Lung microvascular endothelial cell (primary cell): ENCODE results near the gene WASHC2C. TPM values are rescaled to one million over a fixed set of nuclear protein-coding genes. Genes with fewer than 3 reads are reported as not detected.
"Not testable (repeated sequence)": the region's sequence is repeated elsewhere in the genome, so short reads cannot be mapped to it uniquely, and the experiment has no call there.

Source experiments
- DNase-seq, 2 donors: peaks; one replicate each; pipeline versions ENCODE4 v3.0.0 to v3.0.0-alpha.2; 2010; ENCODE audit warnings: low read depth in 2 of 2
- total RNA-seq: library from RNA; depleted of rRNA; stranded (reverse); fragments of >200 nt; gene quantifications from 2 replicates; pipeline ENCODE4 v1.2.1, GENCODE V29; 2014

The WASHC2C gene, protein sequence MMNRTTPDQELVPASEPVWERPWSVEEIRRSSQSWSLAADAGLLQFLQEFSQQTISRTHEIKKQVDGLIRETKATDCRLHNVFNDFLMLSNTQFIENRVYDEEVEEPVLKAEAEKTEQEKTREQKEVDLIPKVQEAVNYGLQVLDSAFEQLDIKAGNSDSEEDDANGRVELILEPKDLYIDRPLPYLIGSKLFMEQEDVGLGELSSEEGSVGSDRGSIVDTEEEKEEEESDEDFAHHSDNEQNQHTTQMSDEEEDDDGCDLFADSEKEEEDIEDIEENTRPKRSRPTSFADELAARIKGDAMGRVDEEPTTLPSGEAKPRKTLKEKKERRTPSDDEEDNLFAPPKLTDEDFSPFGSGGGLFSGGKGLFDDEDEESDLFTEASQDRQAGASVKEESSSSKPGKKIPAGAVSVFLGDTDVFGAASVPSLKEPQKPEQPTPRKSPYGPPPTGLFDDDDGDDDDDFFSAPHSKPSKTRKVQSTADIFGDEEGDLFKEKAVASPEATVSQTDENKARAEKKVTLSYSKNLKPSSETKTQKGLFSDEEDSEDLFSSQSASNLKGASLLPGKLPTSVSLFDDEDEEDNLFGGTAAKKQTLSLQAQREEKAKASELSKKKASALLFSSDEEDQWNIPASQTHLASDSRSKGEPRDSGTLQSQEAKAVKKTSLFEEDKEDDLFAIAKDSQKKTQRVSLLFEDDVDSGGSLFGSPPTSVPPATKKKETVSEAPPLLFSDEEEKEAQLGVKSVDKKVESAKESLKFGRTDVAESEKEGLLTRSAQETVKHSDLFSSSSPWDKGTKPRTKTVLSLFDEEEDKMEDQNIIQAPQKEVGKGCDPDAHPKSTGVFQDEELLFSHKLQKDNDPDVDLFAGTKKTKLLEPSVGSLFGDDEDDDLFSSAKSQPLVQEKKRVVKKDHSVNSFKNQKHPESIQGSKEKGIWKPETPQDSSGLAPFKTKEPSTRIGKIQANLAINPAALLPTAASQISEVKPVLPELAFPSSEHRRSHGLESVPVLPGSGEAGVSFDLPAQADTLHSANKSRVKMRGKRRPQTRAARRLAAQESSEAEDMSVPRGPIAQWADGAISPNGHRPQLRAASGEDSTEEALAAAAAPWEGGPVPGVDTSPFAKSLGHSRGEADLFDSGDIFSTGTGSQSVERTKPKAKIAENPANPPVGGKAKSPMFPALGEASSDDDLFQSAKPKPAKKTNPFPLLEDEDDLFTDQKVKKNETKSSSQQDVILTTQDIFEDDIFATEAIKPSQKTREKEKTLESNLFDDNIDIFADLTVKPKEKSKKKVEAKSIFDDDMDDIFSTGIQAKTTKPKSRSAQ (N-terminal part only)
- 22.2 and 26.2 TPM in 2 replicates for total RNA-seq

DNA sequence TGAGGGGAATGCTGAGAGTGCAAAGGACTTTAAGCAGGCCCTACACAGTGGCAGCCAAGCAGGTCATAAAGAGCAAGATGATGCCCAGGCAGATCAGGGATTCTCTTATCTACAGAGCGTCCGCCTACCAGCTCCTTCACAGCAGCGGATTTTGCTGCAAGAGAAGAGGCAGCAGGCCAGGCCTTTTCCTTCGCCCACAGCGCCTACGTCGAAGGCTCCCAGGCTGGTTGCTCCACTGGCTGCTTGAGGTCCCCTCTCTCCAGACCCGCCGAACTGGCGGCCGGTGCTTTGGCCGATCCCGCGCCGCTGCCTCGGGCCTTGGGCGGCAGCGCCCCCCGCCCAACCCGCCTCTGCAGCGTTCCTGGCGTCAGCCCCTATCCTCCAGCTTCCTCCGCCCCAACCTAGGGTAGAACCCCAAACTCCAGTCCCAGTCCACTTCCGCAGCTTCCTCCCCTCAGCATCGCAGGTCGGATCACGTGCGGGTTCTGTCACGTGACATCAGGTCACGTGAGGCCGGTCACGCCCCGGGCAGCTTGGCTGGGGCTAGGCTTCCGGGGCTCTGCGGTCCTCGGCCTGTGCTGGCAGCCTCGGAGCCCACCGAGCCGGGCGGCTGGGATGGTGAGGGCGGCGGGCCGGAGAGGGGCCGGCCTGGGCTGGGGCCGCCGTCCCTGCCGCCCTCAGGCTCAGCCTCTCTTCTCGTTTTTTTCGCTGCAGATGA, at the start of gene WASHC2C:
WASHC2C (plus strand) TSS at position 564 of the 718 bp plus-strand sequence; CDS start at position 616, 52 bp downstream.
- DNase-seq: peak; percentile 37 to 84

DNA sequence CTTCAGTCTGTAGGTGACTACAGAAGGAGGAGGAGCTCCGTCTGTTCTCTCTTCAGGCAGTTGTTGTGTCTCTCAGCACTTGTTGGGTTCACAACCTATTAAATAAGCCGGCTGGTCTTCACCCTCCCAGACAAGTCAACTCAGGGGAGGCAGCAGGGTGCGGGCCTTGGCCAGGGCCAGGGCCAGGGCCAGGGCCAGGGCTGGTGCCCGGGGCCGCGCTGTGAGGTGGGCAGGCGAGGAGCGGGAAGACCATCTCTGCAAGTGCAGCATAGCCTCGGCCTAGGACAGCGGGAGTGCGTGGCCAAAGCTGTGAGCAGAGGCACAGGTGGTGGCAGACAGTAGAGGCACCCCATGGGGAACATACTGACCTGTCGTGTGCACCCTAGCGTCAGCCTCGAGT, 48.6 kb upstream of the WASHC2C start:
- DNase-seq: not testable (repeated sequence)

DNA sequence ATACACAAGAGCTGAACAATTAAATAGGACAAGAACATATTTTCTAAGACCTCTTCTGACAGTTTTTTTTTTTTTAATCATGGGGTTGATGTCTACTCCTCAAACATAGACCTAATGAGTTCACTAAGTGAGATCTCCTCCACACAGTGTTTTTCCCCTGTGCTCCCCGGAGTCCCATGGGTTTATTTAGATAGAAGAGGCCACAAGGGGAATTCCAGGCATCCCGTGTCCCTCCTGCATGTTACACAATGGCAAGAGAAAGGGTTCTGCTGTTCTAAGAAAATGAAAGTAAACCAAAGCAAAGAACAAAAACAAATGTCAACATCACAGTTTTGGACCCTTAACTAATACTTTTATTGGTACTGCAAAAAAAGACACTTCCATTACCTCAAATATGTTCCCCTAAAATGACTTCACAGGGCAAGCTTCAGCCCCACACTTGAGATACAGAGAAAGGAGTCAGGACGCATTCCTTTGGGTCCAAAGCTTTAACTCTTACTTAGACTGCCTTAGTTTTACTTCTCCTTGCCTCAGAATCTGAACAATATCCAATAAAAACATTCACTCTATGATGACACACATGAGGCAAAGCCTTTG, 16.8 kb upstream of the WASHC2C start:
- DNase-seq: not testable (repeated sequence)

DNA sequence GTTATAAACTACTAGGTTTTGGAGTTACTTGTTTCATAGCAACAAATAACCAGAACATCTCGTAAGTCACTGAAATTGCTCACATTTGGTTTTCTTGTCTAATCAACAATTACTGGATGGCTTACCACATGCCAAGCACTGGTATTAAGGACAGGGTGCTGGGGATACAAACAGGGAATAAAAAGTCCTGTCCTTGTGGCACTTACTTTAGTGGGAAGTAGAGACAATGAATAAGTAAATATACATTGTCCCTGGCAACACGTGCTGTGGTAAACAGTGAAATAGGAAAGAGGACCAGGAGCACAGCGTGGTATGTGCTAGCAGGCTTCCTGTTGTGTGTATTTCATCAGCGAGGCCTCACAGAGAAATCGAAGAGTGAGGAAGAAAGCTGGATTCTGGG, 15.8 kb upstream of the WASHC2C start:
- peak; percentile 19 to 28 for DNase-seq

DNA sequence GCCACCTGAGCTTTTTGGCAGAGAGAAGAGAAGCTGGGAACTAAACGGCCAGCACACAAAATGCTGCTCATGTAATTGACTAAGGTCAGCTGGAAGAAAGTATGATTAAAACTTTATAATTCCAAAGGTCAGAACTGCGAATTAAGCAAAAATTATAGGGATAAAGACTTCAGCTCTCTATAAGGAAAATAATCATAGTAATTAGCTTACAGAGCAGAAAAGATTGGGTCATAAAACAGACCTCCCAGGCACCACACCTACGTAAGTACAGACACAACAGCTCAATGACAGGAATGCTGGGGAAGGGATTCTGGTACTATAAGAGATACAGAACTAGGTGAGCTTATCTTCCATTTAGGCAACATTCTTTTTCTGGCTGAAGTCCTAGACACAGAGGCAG, 10.0 kb upstream of the WASHC2C start:
- DNase-seq: not testable (repeated sequence)

DNA sequence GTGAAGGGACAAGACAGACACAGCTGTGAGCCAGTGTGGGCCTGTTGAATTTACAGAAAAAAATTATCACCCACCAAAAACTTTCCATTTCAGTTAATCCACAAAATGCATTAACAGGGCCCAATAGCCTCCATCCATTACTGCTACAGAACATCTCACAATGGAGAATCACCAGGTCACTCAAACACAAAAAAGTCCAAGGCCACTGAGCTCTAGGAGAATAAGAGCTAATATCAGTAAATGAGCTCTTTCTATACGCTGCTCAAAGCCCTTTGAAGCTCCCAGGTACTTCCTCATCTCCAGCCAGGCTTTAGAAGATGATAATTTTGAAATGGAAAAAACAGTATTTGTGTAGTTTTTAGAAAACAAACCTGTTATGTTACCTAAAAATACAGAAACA, 9.4 kb upstream of the WASHC2C start:
- not testable (repeated sequence) for DNase-seq

DNA sequence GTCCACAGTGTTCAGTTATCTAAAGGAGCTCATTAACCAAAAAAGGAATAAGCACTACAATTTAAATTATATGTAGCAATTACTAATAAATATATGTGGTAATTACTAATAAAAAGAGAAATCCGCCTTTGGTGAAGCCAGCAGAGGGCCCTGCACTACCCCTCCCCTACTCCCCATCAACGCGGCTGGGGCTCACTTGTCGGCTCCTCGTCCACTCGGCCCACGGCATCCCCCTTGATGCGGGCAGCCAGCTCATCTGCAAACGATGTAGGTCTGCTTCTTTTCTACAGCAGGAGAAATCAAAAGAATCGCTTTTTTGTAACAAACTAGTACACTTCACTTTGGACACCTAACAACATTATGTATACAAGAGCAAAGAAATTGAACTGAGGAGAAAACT, 5.6 kb upstream of the WASHC2C start:
- not testable (repeated sequence) for DNase-seq

DNA sequence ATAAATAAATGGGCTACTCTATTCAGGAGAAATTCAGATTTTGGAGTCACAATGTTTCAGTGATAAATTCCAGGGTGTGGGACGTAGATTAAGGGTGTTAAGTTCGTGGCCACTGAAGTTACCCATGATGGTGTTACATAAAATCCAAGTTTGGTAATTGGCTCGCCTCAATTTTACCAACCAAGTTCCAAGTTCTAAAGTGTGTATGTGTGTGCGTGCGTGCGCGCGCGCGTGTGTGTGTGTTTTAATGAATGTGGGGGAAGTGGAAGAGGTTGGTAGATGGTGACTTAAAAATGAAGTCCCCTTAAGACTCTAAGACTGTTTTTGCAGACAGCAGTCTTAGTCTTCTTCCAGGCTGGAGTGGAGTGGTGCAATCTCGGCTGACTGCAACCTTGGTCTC, 3.2 kb upstream of the WASHC2C start:
- not testable (repeated sequence) for DNase-seq

DNA sequence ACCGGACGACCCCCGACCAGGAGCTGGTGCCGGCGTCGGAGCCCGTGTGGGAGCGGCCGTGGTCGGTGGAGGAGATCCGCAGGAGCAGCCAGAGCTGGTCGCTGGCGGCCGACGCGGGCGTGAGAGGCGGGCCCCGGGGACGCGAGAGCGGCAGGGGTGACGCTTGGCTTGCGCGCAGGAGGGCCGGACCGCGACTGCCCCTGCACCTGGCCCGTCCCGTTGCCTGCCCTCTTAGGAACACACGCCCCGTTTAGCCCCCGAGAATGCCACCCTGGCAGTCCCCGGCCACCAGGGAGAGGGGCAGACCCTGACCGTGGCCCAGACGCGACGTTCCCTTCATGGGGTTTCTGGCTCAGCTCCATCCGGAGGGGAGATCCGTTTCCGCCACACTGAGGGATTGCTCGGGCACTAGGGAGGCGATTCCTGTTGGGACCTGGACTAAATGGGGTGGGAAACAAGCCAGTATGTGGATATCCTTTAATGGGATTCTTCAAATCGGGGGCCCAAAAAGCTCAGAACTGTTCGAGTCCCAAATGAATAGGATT, 427 bp downstream of the WASHC2C start:
- not testable (repeated sequence) for DNase-seq

DNA sequence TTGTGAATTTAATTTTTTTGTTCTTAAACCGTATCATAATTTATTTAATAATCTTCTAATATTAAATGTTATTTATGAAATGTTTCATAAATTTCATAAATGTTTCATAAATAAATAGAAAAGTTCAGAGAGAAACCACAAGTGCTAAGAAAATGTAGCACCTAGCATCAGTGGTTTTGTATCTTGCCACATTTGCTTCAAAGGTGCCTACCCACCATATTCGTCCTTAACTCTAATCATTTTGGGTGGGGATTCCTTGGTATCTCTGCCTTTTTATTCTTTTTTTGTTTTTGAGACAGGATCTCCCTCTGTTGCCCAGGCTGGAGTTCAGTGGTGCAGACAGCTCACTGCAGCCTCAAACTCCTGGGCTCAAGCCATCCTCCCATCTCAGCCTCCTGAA, 7.4 kb downstream of the WASHC2C start:
- not testable (repeated sequence) for DNase-seq

DNA sequence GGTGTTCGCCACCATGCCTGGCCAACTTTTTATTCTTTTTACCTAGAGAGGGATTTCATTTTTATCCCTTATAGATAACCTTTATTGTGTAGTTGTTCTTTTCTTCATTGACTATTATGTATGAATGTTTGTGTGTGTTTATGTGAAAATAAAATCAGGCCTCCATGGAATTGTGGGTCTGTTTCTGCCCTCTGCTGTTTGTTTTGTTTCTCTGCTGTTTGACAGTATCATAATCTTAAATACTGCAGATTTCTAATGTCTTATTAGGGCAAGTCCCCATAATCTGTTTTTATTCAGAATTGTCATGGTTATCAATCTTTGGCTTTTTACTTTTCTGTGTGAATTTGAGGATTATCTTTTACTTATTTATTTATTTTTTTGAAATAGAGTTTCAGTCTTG, 7.8 kb downstream of the WASHC2C start:
- peak in 1 of 2 donors; percentile 7 for DNase-seq

DNA sequence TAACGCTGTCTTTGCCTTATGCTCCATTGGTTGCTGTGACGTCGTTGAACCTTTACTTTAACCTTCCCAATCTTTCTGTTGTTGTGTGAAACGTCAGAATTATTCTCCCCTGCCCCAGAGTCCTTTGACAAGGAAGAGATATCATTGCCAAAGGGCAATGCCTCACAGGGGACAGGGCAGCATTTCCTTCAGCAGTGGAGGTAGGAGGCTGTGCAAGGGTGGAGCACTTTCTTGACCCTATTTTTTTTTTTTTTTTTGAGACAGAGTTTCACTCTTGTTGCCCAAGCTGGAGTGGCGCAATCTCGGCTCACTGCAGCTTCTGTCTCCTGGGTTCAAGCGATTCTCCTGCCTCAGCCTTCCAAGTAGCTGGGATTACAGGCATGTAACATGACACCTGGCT, 14.5 kb downstream of the WASHC2C start:
- not testable (repeated sequence) for DNase-seq

DNA sequence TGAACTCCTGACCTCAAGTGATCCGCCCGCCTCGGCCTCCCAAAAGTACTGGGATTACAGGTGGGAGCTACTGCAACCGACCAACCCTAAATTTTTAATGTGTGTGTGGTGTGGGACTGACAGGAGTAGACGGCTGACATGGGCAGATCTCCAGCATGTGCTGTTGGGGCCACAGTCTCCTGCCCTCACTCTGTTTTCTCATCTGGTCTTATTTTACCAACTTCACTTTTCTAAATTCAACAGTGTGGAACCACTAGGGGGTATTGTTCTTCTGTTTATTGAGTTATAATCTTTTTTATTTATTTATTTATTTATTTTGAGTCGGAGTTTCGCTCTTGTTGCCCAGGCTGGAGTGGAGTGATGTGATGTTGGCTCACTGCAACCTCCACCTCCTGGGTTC, 14.9 kb downstream of the WASHC2C start:
- DNase-seq: not testable (repeated sequence)

DNA sequence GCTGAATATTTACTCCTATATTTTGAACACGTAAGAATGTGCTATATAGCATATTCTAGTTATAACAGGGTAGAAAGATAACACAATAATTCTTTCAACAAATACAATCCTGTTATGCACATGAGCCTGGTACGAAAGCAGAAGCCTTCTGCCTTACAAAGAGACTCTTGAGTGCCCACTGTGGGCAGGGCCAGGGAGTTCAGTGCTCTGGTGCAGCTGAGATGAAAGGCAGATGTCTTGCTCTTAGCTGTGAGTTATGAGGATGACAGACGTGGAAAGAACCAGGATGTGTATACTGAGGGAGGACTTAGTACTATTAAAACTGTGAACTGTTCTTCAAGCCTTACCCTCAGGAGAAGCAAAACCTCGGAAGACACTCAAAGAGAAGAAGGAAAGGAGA, 24.1 kb downstream of the WASHC2C start:
- not testable (repeated sequence) for DNase-seq

DNA sequence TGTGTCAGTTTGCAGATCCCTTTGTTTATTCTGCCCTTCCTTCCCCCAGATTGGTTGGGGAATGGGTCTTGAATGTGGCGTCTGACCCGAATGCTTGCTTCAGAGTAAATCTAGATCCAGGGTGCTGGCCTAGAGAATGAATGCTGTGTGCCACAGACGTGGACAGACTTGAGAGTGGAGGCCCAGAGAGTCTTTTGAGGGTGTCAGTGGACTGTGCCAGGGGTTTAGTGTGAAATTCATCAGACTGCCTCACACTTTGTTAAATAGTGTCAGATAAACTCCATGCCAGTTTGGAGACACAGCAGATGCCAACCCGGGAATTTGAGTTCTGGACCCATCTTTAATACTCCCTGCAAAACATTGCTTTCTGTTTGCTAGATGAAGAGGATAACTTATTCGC, 25.1 kb downstream of the WASHC2C start:
- DNase-seq: not testable (repeated sequence)

DNA sequence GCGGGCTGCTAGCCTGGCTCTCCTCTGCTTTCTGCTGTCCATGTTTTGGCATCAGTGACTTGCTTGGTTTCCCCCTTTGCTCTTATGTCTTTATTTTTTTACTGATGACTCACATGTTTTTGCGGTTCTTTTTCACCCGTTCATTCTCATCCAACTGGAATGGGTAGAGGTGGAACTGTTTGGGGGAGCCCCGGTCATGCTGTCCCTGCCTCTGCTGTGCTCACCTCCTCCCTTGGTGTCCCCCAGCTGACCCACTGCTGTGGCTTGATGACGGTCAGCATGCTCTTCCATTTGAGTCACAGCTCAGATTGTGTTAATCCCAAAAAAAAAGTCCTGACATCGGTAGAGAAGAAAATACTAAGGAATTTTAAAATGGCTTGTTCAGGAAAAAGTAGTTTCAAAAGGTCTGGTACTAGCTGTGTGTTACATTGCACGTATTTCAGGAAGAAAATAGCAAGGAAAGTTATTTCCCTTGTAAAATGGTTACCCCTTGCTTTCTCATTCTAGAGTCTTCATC, 27.0 kb downstream of the WASHC2C start:
- DNase-seq: not testable (repeated sequence)

DNA sequence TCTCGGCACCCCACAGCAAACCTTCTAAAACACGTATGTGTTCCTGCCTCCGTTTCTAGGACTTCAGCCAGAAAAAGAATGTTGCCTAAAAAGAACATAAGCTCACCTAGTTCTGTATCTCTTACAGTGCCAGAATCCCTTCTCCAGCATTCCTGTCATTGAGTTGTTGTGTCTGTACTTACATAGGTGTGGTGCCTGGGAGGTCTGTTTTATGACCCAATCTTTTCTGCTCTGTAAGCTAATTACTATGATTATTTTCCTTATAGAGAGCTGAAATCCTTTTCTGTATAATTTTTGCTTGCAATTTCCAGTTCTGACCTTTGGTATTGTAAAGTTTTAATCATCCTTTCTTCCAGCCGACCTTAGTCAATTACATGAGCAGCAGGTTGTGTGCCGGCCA, 28.0 kb downstream of the WASHC2C start:
- not testable (repeated sequence) for DNase-seq

DNA sequence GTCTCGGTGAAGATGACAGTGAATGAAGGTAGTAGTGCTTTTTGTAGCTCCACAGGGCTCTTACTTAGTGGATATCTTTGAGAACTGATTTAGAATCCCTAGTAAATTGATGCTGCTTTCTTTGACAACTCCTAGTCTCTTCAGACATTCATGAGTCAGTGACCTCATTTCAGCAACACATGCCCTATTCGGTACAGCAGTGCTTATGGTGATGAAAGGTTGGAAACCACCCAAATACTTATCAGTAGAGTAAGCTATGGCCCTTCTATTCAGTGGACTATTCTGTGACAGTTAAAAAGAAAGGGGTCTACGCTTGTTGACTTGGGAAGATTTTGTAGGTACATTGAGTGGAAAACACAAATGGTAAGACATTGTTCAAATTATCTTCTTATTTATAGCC, 29.0 kb downstream of the WASHC2C start:
- DNase-seq: not testable (repeated sequence)

DNA sequence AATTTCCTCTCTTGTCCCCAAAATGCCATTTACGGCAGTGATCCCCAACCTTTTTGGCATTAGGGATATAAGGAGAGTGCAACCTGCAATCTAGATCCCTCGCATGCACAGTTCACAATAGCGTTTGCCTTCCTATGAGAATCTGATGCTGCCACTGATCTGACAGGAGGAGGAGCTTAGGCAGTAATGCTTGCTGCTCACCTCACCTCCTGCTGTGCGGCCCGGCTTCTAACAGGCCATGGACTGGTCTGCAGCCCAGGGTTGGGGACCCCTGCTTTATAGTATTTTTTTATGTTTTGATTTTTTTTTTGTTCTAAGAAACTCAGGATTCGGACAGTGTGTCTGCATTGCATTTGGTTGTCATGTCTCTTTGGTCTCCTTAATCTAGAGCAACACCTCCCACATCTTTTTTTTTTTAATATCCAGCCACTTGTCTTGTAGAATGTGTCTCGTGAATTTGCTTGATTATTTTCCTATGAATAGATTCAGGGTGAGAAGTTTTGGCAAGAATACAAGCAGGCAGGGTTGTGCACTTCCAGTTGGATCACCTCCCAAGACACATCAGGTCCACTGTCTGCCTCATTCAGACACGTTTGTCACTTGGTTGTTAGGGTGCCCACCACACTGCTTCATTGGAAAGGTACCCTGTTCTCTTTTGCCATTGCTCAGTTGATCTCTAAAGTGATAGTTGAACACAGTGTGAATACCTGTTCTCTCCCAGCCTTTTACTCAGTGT, 30.8 kb downstream of the WASHC2C start:
- not testable (repeated sequence) for DNase-seq
